HepG2 (cell line): Measurements from ENCODE around the gene BMERB1. TPM values are rescaled to one million over a fixed set of nuclear protein-coding genes. Genes with fewer than 3 reads are reported as not detected.

Experiments used
- BHLHE40 ChIP-seq: IDR thresholded peaks from 2 replicates; pipeline ENCODE4 v1.6.1; 2011; ENCODE audit warnings: low read length, improper control_type of control experiment
- CENPT ChIP-seq: sonication (generic); formaldehyde crosslinking; IDR thresholded peaks from 2 replicates; pipeline ENCODE4 v1.8.0; 2022; ENCODE audit warnings: low read depth, mild to moderate bottlenecking, moderate library complexity, missing genetic modification reagents
- ELF4 ChIP-seq: sonication (generic); formaldehyde crosslinking; IDR thresholded peaks from 2 replicates; pipeline ENCODE4 v1.5.0; 2020; ENCODE audit warnings: missing genetic modification reagents, mild to moderate bottlenecking, moderate library complexity, borderline replicate concordance
- FOXA1 ChIP-seq, 2 experiments: fragments of 450-650 bp in 1 of 2; sonication (generic) in 1 of 2; formaldehyde crosslinking in 1 of 2; IDR thresholded peaks; 2 replicates each; pipeline versions ENCODE4 v1.4.0 to v1.6.1; 2016 to 2020; ENCODE audit warnings: missing genetic modification reagents in 1 of 2
- FOXK2 ChIP-seq: fragments of 450-650 bp; IDR thresholded peaks from 2 replicates; pipeline ENCODE4 v1.6.1; 2016
- MBD4 ChIP-seq: IDR thresholded peaks from 2 replicates; pipeline ENCODE4 v1.6.1; 2012; ENCODE audit warnings: low read length, inconsistent platforms, borderline replicate concordance
- SMC3 ChIP-seq: IDR thresholded peaks from 2 replicates; pipeline ENCODE4 v1.6.1; 2011; ENCODE audit warnings: low read length, improper control_type of control experiment
- TBL1XR1 ChIP-seq: fragments of 150-350 bp; IDR thresholded peaks from 2 replicates; pipeline ENCODE4 v1.6.1; 2014; ENCODE audit warnings: borderline replicate concordance, low read length; ENCODE audit not compliant: partially characterized antibody
- TOE1 ChIP-seq: sonication (generic); formaldehyde crosslinking; IDR thresholded peaks from 2 replicates; pipeline ENCODE4 v1.4.0; 2020; ENCODE audit warnings: mild to moderate bottlenecking, missing genetic modification reagents
- ZNF431 ChIP-seq: sonication (generic); formaldehyde crosslinking; IDR thresholded peaks from 2 replicates; pipeline ENCODE4 v1.9.0; 2022; ENCODE audit warnings: missing genetic modification reagents, low read depth, mild to moderate bottlenecking, borderline replicate concordance
- ZNF775 ChIP-seq: sonication (generic); formaldehyde crosslinking; IDR thresholded peaks from 2 replicates; pipeline ENCODE4 v1.4.0; 2020; ENCODE audit warnings: missing genetic modification reagents, mild to moderate bottlenecking, moderate library complexity, borderline replicate concordance
- ZNF776 ChIP-seq: sonication (generic); formaldehyde crosslinking; IDR thresholded peaks from 2 replicates; pipeline ENCODE4 v1.4.0; 2020; ENCODE audit warnings: mild to moderate bottlenecking, missing genetic modification reagents
- ZNF777 ChIP-seq: sonication (generic); formaldehyde crosslinking; IDR thresholded peaks from 2 replicates; pipeline ENCODE4 v1.4.0; 2020; ENCODE audit warnings: missing genetic modification reagents
- polyA plus RNA-seq, 8 experiments: library from polyadenylated mRNA; depleted of rRNA in 3 of 8; stranded (reverse) in 7 of 8; unstranded in 1 of 8; fragments of >200 nt; fragmentation: Illumina TruSeq in 4 of 8; extraction: Trizol in 4 of 8; gene quantifications; 2 replicates each; pipeline versions ENCODE4 v1.2.1 to v1.2.3, GENCODE V29; 2011 to 2016; ENCODE audit warnings: low read depth in 4 of 8, missing spikeins in 1 of 8, mixed read lengths in 1 of 8; ENCODE audit not compliant: insufficient read depth in 1 of 8
- total RNA-seq, 5 experiments: library from RNA; depleted of rRNA; stranded (reverse); fragments of >200 nt; fragmentation: Illumina TruSeq; extraction: Trizol; gene quantifications; 2 replicates each; pipeline ENCODE4 v1.2.3, GENCODE V29; 2016; ENCODE audit warnings: low read depth in 1 of 5
- TF ChIP-seq, protein P1 (sequence below): IDR thresholded peaks from 2 replicates; pipeline ENCODE4 v1.4.0; 2020; ENCODE audit warnings: mild to moderate bottlenecking, missing genetic modification reagents
- TF ChIP-seq, protein P2 (sequence below): sonication (generic); formaldehyde crosslinking; IDR thresholded peaks from 2 replicates; pipeline ENCODE4 v1.5.1; 2020; ENCODE audit warnings: mild to moderate bottlenecking, moderate library complexity, missing genetic modification reagents
- TF ChIP-seq, protein P3 (sequence below): fragments of 450-650 bp; IDR thresholded peaks from 2 replicates; pipeline ENCODE4 v1.6.1; 2016
- TF ChIP-seq, protein P4 (sequence below): sonication (generic); formaldehyde crosslinking; IDR thresholded peaks from 2 replicates; pipeline ENCODE4 v1.4.0; 2020; ENCODE audit warnings: mild to moderate bottlenecking, missing genetic modification reagents, borderline replicate concordance

BMERB1 gene
- total and polyA plus RNA-seq, 2 of the 13 experiments (the other 11 are each of a cell fraction or from before 2014, with no cell fraction given) = 1.4 TPM

DNA sequence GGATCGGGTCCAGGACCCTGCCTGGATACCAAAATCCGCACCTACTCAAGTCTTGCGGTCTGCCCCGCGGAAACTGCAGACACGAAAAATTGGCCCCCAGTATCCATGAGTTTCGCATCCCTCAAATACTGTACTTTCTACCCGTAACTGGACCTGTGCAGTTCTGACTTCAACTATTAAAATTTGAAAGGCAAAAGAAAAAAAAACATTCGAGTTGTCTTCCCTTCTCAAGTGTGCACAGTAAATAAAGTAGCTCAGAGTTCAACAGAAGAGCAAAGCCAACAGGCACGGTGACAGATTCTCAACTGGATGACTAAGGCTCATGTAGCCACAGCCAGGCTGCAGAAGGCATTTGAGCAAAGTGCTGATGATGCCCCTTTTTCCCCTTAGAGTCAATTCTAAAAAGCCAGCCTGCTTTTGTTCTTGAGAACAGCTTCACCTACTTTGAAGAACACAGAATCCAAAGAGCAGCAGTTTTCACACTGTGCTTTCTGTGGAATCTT is 176.0 kb downstream of the BMERB1 start (continued):
- TF ChIP-seq, protein P1, sequence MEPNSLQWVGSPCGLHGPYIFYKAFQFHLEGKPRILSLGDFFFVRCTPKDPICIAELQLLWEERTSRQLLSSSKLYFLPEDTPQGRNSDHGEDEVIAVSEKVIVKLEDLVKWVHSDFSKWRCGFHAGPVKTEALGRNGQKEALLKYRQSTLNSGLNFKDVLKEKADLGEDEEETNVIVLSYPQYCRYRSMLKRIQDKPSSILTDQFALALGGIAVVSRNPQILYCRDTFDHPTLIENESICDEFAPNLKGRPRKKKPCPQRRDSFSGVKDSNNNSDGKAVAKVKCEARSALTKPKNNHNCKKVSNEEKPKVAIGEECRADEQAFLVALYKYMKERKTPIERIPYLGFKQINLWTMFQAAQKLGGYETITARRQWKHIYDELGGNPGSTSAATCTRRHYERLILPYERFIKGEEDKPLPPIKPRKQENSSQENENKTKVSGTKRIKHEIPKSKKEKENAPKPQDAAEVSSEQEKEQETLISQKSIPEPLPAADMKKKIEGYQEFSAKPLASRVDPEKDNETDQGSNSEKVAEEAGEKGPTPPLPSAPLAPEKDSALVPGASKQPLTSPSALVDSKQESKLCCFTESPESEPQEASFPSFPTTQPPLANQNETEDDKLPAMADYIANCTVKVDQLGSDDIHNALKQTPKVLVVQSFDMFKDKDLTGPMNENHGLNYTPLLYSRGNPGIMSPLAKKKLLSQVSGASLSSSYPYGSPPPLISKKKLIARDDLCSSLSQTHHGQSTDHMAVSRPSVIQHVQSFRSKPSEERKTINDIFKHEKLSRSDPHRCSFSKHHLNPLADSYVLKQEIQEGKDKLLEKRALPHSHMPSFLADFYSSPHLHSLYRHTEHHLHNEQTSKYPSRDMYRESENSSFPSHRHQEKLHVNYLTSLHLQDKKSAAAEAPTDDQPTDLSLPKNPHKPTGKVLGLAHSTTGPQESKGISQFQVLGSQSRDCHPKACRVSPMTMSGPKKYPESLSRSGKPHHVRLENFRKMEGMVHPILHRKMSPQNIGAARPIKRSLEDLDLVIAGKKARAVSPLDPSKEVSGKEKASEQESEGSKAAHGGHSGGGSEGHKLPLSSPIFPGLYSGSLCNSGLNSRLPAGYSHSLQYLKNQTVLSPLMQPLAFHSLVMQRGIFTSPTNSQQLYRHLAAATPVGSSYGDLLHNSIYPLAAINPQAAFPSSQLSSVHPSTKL (CRISPR knock-in tag) = peak; percentile 93
- TF ChIP-seq SMC3 (peak; percentile 45), CENPT (CRISPR knock-in tag) (no peak), ZNF775 (CRISPR knock-in tag) (0 out of 2 replicates have a peak, but pooled peaks have one; percentile 26), BHLHE40 (peak; percentile 37; the same call in 1 of the 2 replicates), TBL1XR1 (peak; percentile 59), ZNF777 (CRISPR knock-in tag) (no peak), FOXA1 (IDR thresholded peaks at IDR 0.05) (no peak), FOXA1 (CRISPR knock-in tag; IDR thresholded peaks at IDR 0.05) (peak; percentile 82), ELF4 (CRISPR knock-in tag) (no peak), MBD4 (peak; percentile 85; the same call in 1 of the 2 replicates), ZNF776 (CRISPR knock-in tag) (no peak), ZNF431 (CRISPR knock-in tag) (no peak), TOE1 (CRISPR knock-in tag) (no peak), FOXK2 (no peak)
- TF ChIP-seq, protein P2, sequence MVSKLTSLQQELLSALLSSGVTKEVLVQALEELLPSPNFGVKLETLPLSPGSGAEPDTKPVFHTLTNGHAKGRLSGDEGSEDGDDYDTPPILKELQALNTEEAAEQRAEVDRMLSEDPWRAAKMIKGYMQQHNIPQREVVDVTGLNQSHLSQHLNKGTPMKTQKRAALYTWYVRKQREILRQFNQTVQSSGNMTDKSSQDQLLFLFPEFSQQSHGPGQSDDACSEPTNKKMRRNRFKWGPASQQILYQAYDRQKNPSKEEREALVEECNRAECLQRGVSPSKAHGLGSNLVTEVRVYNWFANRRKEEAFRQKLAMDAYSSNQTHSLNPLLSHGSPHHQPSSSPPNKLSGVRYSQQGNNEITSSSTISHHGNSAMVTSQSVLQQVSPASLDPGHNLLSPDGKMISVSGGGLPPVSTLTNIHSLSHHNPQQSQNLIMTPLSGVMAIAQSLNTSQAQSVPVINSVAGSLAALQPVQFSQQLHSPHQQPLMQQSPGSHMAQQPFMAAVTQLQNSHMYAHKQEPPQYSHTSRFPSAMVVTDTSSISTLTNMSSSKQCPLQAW (CRISPR knock-in tag) = peak; percentile 76
- TF ChIP-seq, protein P3, sequence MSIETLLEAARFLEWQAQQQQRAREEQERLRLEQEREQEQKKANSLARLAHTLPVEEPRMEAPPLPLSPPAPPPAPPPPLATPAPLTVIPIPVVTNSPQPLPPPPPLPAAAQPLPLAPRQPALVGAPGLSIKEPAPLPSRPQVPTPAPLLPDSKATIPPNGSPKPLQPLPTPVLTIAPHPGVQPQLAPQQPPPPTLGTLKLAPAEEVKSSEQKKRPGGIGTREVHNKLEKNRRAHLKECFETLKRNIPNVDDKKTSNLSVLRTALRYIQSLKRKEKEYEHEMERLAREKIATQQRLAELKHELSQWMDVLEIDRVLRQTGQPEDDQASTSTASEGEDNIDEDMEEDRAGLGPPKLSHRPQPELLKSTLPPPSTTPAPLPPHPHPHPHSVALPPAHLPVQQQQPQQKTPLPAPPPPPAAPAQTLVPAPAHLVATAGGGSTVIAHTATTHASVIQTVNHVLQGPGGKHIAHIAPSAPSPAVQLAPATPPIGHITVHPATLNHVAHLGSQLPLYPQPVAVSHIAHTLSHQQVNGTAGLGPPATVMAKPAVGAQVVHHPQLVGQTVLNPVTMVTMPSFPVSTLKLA = no peak
- TF ChIP-seq, protein P4, sequence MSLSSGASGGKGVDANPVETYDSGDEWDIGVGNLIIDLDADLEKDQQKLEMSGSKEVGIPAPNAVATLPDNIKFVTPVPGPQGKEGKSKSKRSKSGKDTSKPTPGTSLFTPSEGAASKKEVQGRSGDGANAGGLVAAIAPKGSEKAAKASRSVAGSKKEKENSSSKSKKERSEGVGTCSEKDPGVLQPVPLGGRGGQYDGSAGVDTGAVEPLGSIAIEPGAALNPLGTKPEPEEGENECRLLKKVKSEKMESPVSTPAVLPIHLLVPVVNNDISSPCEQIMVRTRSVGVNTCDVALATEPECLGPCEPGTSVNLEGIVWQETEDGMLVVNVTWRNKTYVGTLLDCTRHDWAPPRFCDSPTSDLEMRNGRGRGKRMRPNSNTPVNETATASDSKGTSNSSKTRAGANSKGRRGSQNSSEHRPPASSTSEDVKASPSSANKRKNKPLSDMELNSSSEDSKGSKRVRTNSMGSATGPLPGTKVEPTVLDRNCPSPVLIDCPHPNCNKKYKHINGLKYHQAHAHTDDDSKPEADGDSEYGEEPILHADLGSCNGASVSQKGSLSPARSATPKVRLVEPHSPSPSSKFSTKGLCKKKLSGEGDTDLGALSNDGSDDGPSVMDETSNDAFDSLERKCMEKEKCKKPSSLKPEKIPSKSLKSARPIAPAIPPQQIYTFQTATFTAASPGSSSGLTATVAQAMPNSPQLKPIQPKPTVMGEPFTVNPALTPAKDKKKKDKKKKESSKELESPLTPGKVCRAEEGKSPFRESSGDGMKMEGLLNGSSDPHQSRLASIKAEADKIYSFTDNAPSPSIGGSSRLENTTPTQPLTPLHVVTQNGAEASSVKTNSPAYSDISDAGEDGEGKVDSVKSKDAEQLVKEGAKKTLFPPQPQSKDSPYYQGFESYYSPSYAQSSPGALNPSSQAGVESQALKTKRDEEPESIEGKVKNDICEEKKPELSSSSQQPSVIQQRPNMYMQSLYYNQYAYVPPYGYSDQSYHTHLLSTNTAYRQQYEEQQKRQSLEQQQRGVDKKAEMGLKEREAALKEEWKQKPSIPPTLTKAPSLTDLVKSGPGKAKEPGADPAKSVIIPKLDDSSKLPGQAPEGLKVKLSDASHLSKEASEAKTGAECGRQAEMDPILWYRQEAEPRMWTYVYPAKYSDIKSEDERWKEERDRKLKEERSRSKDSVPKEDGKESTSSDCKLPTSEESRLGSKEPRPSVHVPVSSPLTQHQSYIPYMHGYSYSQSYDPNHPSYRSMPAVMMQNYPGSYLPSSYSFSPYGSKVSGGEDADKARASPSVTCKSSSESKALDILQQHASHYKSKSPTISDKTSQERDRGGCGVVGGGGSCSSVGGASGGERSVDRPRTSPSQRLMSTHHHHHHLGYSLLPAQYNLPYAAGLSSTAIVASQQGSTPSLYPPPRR = peak; percentile 70; the same call in 1 of the 2 replicates
